ENCODE measurements around the gene RAB5IF.

Gene RAB5IF

DNA sequence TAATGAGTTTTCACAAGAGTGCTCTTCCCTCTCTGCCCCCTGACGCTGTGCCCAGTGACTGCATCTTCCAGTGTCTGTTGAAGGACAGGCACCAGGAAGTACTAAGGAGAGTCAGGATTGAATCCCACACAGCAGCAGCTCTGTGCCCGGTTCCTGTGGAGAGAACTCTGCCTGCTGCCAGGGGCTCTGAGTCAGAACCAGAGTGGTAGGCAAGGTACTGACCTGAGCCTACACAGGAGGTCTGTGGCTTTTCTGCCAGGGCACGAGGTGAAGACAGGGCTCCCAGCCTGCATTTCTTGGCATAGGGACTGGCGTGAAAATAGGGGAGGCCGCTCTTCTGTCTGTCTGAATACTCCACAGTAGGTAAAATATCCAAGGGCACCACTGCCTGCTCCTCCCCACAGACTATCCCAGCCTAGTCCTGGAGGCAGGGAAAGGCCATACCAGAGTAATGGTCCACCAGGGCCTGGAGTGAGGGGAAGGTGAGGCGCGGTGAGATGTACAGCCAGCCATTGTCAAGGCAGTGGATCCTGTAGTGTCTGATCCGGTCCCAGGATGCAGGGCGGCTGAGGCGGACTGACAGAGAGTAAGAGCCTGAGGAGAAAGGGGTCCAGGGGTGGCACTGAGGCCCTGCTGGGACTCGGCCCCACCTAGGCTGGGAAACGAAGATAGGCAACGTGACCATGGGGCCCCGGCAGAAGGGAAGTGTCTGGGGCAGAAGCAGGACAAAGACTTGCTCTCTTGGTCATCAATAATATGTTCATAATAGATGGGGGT lies 9.4 kb downstream of the RAB5IF start:
- no peaks in the 10 kb centered on the region for H3K27me3 ChIP-seq (ENCODE audit: control insufficient read depth, insufficient read depth, low read length)
- H3K4me2 ChIP-seq (ENCODE audit: low read length) = no peak overlapping the region
- H3K4me1 ChIP-seq = no peaks in the 10 kb centered on the region
- TF ChIP-seq, protein P1, sequence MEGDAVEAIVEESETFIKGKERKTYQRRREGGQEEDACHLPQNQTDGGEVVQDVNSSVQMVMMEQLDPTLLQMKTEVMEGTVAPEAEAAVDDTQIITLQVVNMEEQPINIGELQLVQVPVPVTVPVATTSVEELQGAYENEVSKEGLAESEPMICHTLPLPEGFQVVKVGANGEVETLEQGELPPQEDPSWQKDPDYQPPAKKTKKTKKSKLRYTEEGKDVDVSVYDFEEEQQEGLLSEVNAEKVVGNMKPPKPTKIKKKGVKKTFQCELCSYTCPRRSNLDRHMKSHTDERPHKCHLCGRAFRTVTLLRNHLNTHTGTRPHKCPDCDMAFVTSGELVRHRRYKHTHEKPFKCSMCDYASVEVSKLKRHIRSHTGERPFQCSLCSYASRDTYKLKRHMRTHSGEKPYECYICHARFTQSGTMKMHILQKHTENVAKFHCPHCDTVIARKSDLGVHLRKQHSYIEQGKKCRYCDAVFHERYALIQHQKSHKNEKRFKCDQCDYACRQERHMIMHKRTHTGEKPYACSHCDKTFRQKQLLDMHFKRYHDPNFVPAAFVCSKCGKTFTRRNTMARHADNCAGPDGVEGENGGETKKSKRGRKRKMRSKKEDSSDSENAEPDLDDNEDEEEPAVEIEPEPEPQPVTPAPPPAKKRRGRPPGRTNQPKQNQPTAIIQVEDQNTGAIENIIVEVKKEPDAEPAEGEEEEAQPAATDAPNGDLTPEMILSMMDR (IDR thresholded peaks at IDR 0.05) = no peak
- no peaks in the 10 kb centered on the region for H3K79me2 ChIP-seq
- no peaks in the 10 kb centered on the region for H3K36me3 ChIP-seq (ENCODE audit: control insufficient read depth, insufficient read depth, low read length)
- no peak overlapping the region for H3K4me3 ChIP-seq (ENCODE audit: low read depth, low read length)
- no peaks in the 10 kb centered on the region for H3K9me3 ChIP-seq (ENCODE audit: control insufficient read depth, low read length)
- no peak overlapping the region for H3K27ac ChIP-seq
- no peak overlapping the region for H3K9ac ChIP-seq
- no peak overlapping the region for H2AFZ ChIP-seq

DNA sequence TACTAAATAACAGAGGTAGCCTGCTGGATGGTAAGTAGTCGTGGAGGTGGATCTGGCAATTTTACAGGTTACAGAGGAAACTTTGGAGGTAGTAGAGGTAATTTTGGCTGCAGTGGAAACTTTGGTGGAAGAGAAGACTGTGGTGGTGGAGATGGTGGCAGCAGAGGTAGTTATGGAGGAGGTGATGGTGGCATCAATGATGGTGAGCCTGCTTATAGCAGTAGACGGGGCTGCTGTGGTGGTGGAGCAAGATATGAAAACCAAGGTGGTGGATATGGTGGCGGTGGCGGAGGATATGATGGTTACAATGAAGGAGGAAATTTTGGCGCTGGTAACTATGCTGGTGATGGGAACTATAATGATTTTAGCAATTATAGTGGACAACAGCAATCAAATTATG lies 15.3 kb downstream of the RAB5IF start:
- TF ChIP-seq, protein P1 (IDR thresholded peaks at IDR 0.05) = no peak
- Histone ChIP-seq H3K9ac (no peak overlapping the region), H3K9me3 (ENCODE audit: control insufficient read depth, low read length) (no peaks in the 10 kb centered on the region), H3K4me1 (no peaks in the 10 kb centered on the region), H3K4me3 (ENCODE audit: low read depth, low read length) (no peak overlapping the region), H2AFZ (no peak overlapping the region), H3K27ac (no peak overlapping the region), H3K36me3 (ENCODE audit: control insufficient read depth, insufficient read depth, low read length) (no peaks in the 10 kb centered on the region), H3K79me2 (no peaks in the 10 kb centered on the region), H3K4me2 (ENCODE audit: low read length) (no peak overlapping the region), H3K27me3 (ENCODE audit: control insufficient read depth, insufficient read depth, low read length) (no peaks in the 10 kb centered on the region)

DNA sequence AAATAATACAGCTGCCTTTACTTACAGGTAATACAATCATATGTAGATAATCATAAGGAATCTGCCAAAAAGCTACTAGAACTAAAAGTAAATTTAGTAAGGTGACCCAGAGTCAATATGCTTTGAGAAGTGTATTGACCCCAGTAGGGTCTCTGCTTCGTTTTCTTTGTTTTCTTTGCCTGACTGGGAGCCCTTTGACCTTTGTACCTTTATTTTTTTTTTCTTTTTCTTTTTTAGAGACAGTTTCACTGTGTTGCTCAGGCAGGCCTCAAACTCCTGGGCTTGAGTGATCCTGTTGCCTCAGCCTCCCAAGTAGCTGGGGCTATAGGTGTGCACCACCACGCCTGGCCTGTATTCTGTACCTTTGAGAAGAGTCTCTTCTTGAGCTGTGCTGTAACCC lies 17.9 kb downstream of the RAB5IF start:
- no peak overlapping the region for H3K27ac ChIP-seq
- TF ChIP-seq, protein P1 (IDR thresholded peaks at IDR 0.05) = no peak
- no peaks in the 10 kb centered on the region for H3K79me2 ChIP-seq

DNA sequence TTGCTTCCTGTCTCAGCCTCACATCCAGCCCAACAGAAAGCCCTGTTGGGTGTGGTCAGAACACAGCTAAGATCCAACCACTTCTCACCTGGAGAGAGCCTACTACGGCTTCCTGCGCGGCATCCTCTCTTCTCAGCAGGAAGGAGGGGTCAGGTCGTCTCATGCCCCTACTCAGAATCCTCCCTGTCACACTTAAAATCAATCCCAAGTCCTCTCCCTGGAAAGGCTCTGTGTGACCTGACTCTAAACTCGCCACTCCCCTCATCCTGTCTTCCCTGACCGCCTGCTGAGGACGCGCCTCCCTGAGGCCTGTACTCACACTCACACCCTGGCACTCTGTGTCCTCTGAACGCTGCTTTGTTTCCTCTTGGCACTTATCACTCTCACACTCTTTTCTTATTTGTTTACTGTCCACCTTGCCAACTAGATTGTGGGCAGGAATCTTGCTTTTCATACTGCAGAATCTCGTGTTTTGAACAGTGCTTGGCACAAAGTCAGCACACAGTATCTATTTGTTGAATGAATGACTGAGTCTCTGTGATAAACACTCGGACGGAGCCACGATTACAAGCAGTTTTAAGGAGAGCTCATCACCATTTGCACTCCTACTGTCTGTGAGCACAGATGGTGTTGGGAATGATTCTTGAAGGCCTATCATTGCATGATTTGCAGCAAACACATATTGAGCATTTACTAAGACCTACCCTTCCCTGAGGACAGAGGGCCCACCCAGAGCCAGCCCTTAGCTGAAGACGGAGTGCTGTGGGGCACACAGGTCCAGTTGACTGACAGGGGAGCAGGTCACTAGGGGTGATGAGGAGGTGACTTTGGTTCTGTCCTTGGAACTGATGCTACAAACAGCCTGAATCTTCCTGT lies 18.7 kb downstream of the RAB5IF start:
- no peaks in the 10 kb centered on the region for H3K79me2 ChIP-seq
- H3K36me3 ChIP-seq (ENCODE audit: control insufficient read depth, insufficient read depth, low read length) = no peaks in the 10 kb centered on the region
- no peak overlapping the region for H3K9ac ChIP-seq
- H3K4me2 ChIP-seq (ENCODE audit: low read length) = no peak overlapping the region
- H2AFZ ChIP-seq = no peak overlapping the region
- no peaks in the 10 kb centered on the region for H3K9me3 ChIP-seq (ENCODE audit: control insufficient read depth, low read length)
- H3K4me3 ChIP-seq (ENCODE audit: low read depth, low read length) = no peak overlapping the region
- TF ChIP-seq, protein P1 (IDR thresholded peaks at IDR 0.05) = no peak
- H3K27ac ChIP-seq = no peak overlapping the region
- no peaks in the 10 kb centered on the region for H3K4me1 ChIP-seq
- no peaks in the 10 kb centered on the region for H3K27me3 ChIP-seq (ENCODE audit: control insufficient read depth, insufficient read depth, low read length)

More for the DNA sequence above, 17.9 kb downstream of the RAB5IF start:
- H3K36me3 ChIP-seq (ENCODE audit: control insufficient read depth, insufficient read depth, low read length) = no peaks in the 10 kb centered on the region
- H3K4me3 ChIP-seq (ENCODE audit: low read depth, low read length) = no peak overlapping the region
- H3K4me1 ChIP-seq = no peaks in the 10 kb centered on the region
- no peak overlapping the region for H3K9ac ChIP-seq
- H2AFZ ChIP-seq = no peak overlapping the region
- H3K27me3 ChIP-seq (ENCODE audit: control insufficient read depth, insufficient read depth, low read length) = no peaks in the 10 kb centered on the region
- H3K4me2 ChIP-seq (ENCODE audit: low read length) = no peak overlapping the region
- no peaks in the 10 kb centered on the region for H3K9me3 ChIP-seq (ENCODE audit: control insufficient read depth, low read length)

All from parathyroid adenoma (tissue), 2 donors.